Right lobe of liver (tissue), 4 donors: ENCODE measurements around the gene CCDC88C.

ENCODE experiments used
- POLR2A ChIP-seq: fragments of 450-650 bp; IDR thresholded peaks from one replicate; pipeline ENCODE4 v1.6.1; 2017; ENCODE audit warnings: antibody characterized with exemption, mild to moderate bottlenecking
- TF ChIP-seq, protein P1 (sequence below), 4 donors: fragments of 200-600 bp in 3 of 4; fragments of 450-650 bp in 1 of 4; IDR thresholded peaks; one replicate each; pipeline versions ENCODE4 v1.5.1 to v1.8.0; 2016 to 2022; ENCODE audit warnings: antibody characterized with exemption in 4 of 4, mild to moderate bottlenecking in 2 of 4
- donor health status: DM: no; HTN: no; CAD: no.
- donor health status: DM: no; HTN: no; CAD: no.
- donor health status: DM: no; HTN: yes; CAD: no.

DNA sequence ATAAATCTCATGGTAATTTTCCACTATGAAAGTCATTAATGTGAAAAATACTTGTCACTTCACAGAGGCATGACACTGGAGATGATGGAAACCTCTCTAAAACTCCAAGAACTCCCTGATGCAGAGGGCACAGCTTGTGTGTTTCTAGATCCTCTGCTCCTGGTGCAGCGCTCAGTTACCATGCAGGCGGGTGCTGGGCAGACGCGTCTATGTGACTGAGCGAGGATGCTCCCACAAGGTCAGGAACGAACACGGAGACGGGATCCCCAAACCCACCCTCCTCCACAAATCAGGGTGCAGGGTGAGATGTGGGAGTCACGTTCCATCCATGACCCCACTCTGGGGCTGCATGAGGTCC is 81.5 kb downstream of the CCDC88C start:
- TF ChIP-seq, protein P1, sequence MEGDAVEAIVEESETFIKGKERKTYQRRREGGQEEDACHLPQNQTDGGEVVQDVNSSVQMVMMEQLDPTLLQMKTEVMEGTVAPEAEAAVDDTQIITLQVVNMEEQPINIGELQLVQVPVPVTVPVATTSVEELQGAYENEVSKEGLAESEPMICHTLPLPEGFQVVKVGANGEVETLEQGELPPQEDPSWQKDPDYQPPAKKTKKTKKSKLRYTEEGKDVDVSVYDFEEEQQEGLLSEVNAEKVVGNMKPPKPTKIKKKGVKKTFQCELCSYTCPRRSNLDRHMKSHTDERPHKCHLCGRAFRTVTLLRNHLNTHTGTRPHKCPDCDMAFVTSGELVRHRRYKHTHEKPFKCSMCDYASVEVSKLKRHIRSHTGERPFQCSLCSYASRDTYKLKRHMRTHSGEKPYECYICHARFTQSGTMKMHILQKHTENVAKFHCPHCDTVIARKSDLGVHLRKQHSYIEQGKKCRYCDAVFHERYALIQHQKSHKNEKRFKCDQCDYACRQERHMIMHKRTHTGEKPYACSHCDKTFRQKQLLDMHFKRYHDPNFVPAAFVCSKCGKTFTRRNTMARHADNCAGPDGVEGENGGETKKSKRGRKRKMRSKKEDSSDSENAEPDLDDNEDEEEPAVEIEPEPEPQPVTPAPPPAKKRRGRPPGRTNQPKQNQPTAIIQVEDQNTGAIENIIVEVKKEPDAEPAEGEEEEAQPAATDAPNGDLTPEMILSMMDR (IDR thresholded peaks at IDR 0.05) = no peak
- TF ChIP-seq POLR2A = no peak
